CD14-positive monocyte (primary cell): ENCODE results near the gene CCDC12. TPM values are rescaled to one million over a fixed set of nuclear protein-coding genes. Genes with fewer than 3 reads are reported as not detected.

Experiments
- DNase-seq, 3 donors: peaks; one replicate each; pipeline ENCODE4 v3.0.0-alpha.2; 2011 to 2022
- H2AFZ ChIP-seq: 2 replicates; pipeline ENCODE4 v1.6.0; 2012; ENCODE audit warnings: mild to moderate bottlenecking, low read depth, low read length, inconsistent platforms; ENCODE audit not compliant: insufficient read depth, poor library complexity, severe bottlenecking
- H3K27ac ChIP-seq, 2 donors: 1 replicate in 1 of 2; 2 replicates in 1 of 2; pipeline ENCODE4 v1.5.1; 2012 to 2013; ENCODE audit warnings: low read length in 2 of 2, control low read depth in 1 of 2, inconsistent platforms in 1 of 2, low read depth in 1 of 2, mild to moderate bottlenecking in 1 of 2
- H3K27me3 ChIP-seq, 2 donors: one replicate each; pipeline versions ENCODE4 v1.6.0 to v1.6.1; 2011 to 2013; ENCODE audit warnings: low read length in 2 of 2; ENCODE audit not compliant: control insufficient read depth in 2 of 2, insufficient read depth in 2 of 2
- H3K36me3 ChIP-seq, 2 donors: replicated peaks in 1 of 2; 1 replicate in 1 of 2; 2 replicates in 1 of 2; pipeline versions ENCODE4 v1.5.1 to v1.6.1; 2012 to 2013; ENCODE audit warnings: low read length in 2 of 2, control low read depth in 1 of 2, inconsistent platforms in 1 of 2, mild to moderate bottlenecking in 1 of 2; ENCODE audit not compliant: insufficient read depth in 2 of 2, control insufficient read depth in 1 of 2
- H3K4me1 ChIP-seq, 2 donors: 1 replicate in 1 of 2; 2 replicates in 1 of 2; pipeline versions ENCODE4 v1.5.1 to v1.6.1; 2012 to 2013; ENCODE audit warnings: low read length in 2 of 2, control low read depth in 1 of 2, inconsistent platforms in 1 of 2, mild to moderate bottlenecking in 1 of 2, moderate library complexity in 1 of 2; ENCODE audit not compliant: insufficient read depth in 2 of 2, control insufficient read depth in 1 of 2
- H3K4me2 ChIP-seq: replicated peaks from 2 replicates; pipeline ENCODE3; 2012; ENCODE audit warnings: low read length, moderate library complexity, mild to moderate bottlenecking; ENCODE audit not compliant: poor library complexity, severe bottlenecking; ENCODE audit errors: extremely low read depth
- H3K4me3 ChIP-seq, 3 experiments: fragments of 200-600 bp in 1 of 3; sonication (generic) in 1 of 3; replicated peaks in 1 of 3; 1 replicate in 2 of 3; 2 replicates in 1 of 3; pipeline ENCODE4 v1.5.1; 2011 to 2013; ENCODE audit warnings: low read length in 3 of 3, mild to moderate bottlenecking in 3 of 3, control low read depth in 2 of 3, low read depth in 2 of 3, inconsistent platforms in 1 of 3, moderate library complexity in 1 of 3
- H3K79me2 ChIP-seq: 2 replicates; pipeline ENCODE4 v1.6.0; 2012; ENCODE audit warnings: mild to moderate bottlenecking, control low read depth, inconsistent platforms, low read length, moderate library complexity; ENCODE audit not compliant: insufficient read depth
- H3K9ac ChIP-seq: 2 replicates; pipeline ENCODE4 v1.6.0; 2017; ENCODE audit warnings: low read length, mild to moderate bottlenecking; ENCODE audit not compliant: insufficient read depth, poor library complexity, severe bottlenecking
- H3K9me3 ChIP-seq, 2 donors: replicated peaks in 1 of 2; 1 replicate in 1 of 2; 2 replicates in 1 of 2; pipeline versions ENCODE4 v1.5.1 to v1.6.1; 2012 to 2013; ENCODE audit warnings: low read length in 2 of 2, control low read depth in 1 of 2; ENCODE audit not compliant: control insufficient read depth in 1 of 2, insufficient read depth in 1 of 2
- H4K20me1 ChIP-seq: 2 replicates; pipeline ENCODE4 v1.6.0; 2012; ENCODE audit warnings: mild to moderate bottlenecking, low read length, control low read depth, moderate library complexity; ENCODE audit not compliant: insufficient read depth
- H3K27ac Mint-ChIP-seq, 7 donors: one replicate each; pipeline ENCODE4 v1.8.0; 2020; ENCODE audit warnings: mild to moderate bottlenecking in 7 of 7, mixed read lengths in 7 of 7, moderate library complexity in 6 of 7, inconsistent platforms in 2 of 7
- H3K27me3 Mint-ChIP-seq, 3 donors: one replicate each; pipeline ENCODE4 v1.8.0; 2021 to 2022; ENCODE audit warnings: low read depth in 3 of 3, mild to moderate bottlenecking in 3 of 3, mixed read lengths in 3 of 3, moderate library complexity in 3 of 3, inconsistent platforms in 1 of 3
- H3K36me3 Mint-ChIP-seq, 2 donors: one replicate each; pipeline ENCODE4 v1.8.0; 2020; ENCODE audit warnings: mixed read lengths in 2 of 2, inconsistent platforms in 1 of 2, mild to moderate bottlenecking in 1 of 2
- H3K4me1 Mint-ChIP-seq: one replicate; pipeline ENCODE4 v1.8.0; 2020; ENCODE audit warnings: mild to moderate bottlenecking, mixed read lengths
- H3K4me3 Mint-ChIP-seq, 2 donors: one replicate each; pipeline ENCODE4 v1.8.0; 2020; ENCODE audit warnings: mild to moderate bottlenecking in 2 of 2, mixed read lengths in 2 of 2, moderate library complexity in 1 of 2
- H3K9me3 Mint-ChIP-seq, 7 donors: one replicate each; pipeline ENCODE4 v1.8.0; 2020 to 2022; ENCODE audit warnings: mixed read lengths in 7 of 7, mild to moderate bottlenecking in 6 of 7, moderate library complexity in 6 of 7, inconsistent platforms in 2 of 7
- CTCF ChIP-seq: fragments of 200-600 bp; IDR thresholded peaks from one replicate; pipeline ENCODE4 v1.8.0; 2022; ENCODE audit warnings: antibody characterized with exemption, mild to moderate bottlenecking
- WGBS: methylation state at CpG from one replicate; pipeline ENCODE4 v1.1.5; 2013; ENCODE audit warnings: missing lambda C conversion rate; ENCODE audit not compliant: insufficient coverage; 5-methylcytosine and 5-hydroxymethylcytosine counted together
- intact Hi-C, 2 donors: fragments of 100-400 bp; cut with micrococcal nuclease; formaldehyde crosslinking; loops; one replicate each; pipeline versions ENCODE4 v1.15.0 to v1.15.1; 2023
- polyA plus RNA-seq, 3 donors: library from polyadenylated mRNA; depleted of rRNA in 1 of 3; unstranded in 2 of 3; stranded (reverse) in 1 of 3; fragments of 300-500 nt in 2 of 3; fragments of >200 nt in 1 of 3; fragmentation: Illumina TruSeq in 2 of 3; gene quantifications; 1 replicate in 2 of 3; 2 replicates in 1 of 3; pipeline ENCODE4 v1.2.3, GENCODE V29; 2012 to 2021

Gene CCDC12
- polyA plus RNA-seq, 3 donors: 50.1 to 70.7 (median 55.8) TPM

GRCh38 chr3:46901591-46902187, 74.9 kb downstream of the CCDC12 start:
- Histone ChIP-seq H3K9me3 (no peaks in the 10 kb centered on the region), H3K27me3 (peaks cover 3 to 19% of the 10 kb centered on the region in 2 donors), H2AFZ (no peak overlapping the region), H4K20me1 (no peaks in the 10 kb centered on the region), H3K36me3 (no peaks in the 10 kb centered on the region), H3K79me2 (no peaks in the 10 kb centered on the region), H3K4me3 (no peak overlapping the region), H3K4me1 (peaks cover 9 to 18% of the 10 kb centered on the region in 2 donors), H3K27ac (no peak overlapping the region), H3K4me2 (no peak overlapping the region), H3K9ac (no peak overlapping the region)
- H3K27me3 Mint-ChIP-seq: peaks cover 22 to 34% (median 29%) of the 10 kb centered on the region in 3 donors
- peaks cover 0 to 3% (median 0%) of the 10 kb centered on the region in 7 donors for H3K9me3 Mint-ChIP-seq
- no peak for DNase-seq
- intact Hi-C loops: no loop called here
- H3K4me3 Mint-ChIP-seq: no peak overlapping the region
- no peaks in the 10 kb centered on the region for H3K36me3 Mint-ChIP-seq
- TF ChIP-seq CTCF: no peak
- H3K4me1 Mint-ChIP-seq: peaks cover 20% of the 10 kb centered on the region
- 96% methylated on average over 16 of the region's 17 CpGs for WGBS
- H3K27ac Mint-ChIP-seq: no peak overlapping the region

GRCh38 chr3:46901061-46901460, 75.5 kb downstream of the CCDC12 start:
- Mint-ChIP-seq H3K27me3 (peaks cover 27 to 40% (median 30%) of the 10 kb centered on the region in 3 donors), H3K9me3 (peaks cover 0 to 3% (median 0%) of the 10 kb centered on the region in 7 donors), H3K4me3 (no peak overlapping the region), H3K27ac (no peak overlapping the region), H3K36me3 (no peaks in the 10 kb centered on the region), H3K4me1 (peaks cover 21% of the 10 kb centered on the region)
- Histone ChIP-seq H3K27ac (no peak overlapping the region), H3K9ac (no peak overlapping the region), H3K36me3 (no peaks in the 10 kb centered on the region), H3K4me2 (no peak overlapping the region), H3K9me3 (no peaks in the 10 kb centered on the region), H2AFZ (no peak overlapping the region), H3K27me3 (peaks cover 3 to 19% of the 10 kb centered on the region in 2 donors), H3K79me2 (no peaks in the 10 kb centered on the region), H3K4me3 (no peak overlapping the region), H3K4me1 (peaks cover 9 to 18% of the 10 kb centered on the region in 2 donors), H4K20me1 (no peaks in the 10 kb centered on the region)
- intact Hi-C loops: no loop called here
- TF ChIP-seq CTCF: no peak
- DNase-seq: no peak
- 86% methylated on average over 3 of the region's 3 CpGs for WGBS
